HT1080 (cell line): ENCODE measurements around the gene CWC27. TPM values are rescaled to one million over a fixed set of nuclear protein-coding genes. Genes with fewer than 3 reads are reported as not detected.
"Not testable (repeated sequence)": the region's sequence is repeated elsewhere in the genome, so short reads cannot be mapped to it uniquely, and the experiment has no call there.

Experiments used
- DNase-seq: peaks from one replicate; pipeline ENCODE4 v3.0.0-alpha.2; 2015; ENCODE audit warnings: low read depth
- total RNA-seq: library from RNA; depleted of rRNA; stranded (reverse); fragments of >200 nt; shearing (Covaris generic); gene quantifications from 2 replicates; pipeline ENCODE4 v1.2.3, GENCODE V29; 2014

Gene CWC27
- total RNA-seq, 1 experiment from 2014 or later, result 13.6 TPM

GRCh38 chr5:64921386-64921785 lies 152.7 kb downstream of the CWC27 start:
- DNase-seq, result no peak

GRCh38 chr5:64923151-64923685 lies 154.5 kb downstream of the CWC27 start:
- peak; percentile 71 for DNase-seq

GRCh38 chr5:64925123-64925522 lies 156.4 kb downstream of the CWC27 start:
- DNase-seq, result no peak

GRCh38 chr5:64929833-64930232 lies 161.1 kb downstream of the CWC27 start:
- no peak for DNase-seq

GRCh38 chr5:64930672-64931318 lies 162.1 kb downstream of the CWC27 start:
- no peak for DNase-seq

- not testable (repeated sequence) for DNase-seq
Observed at GRCh38 chr5:64939422-64939771, 170.7 kb downstream of the CWC27 start.

- no peak for DNase-seq
Observed at GRCh38 chr5:64939772-64940510, 171.2 kb downstream of the CWC27 start.

- DNase-seq, result no peak
Observed at GRCh38 chr5:64942460-64942859, 173.7 kb downstream of the CWC27 start.

GRCh38 chr5:64944868-64945267 lies 176.1 kb downstream of the CWC27 start:
- no peak for DNase-seq

GRCh38 chr5:64947031-64947430 lies 178.3 kb downstream of the CWC27 start:
- no peak for DNase-seq

- DNase-seq, result no peak
Observed at GRCh38 chr5:64947801-64948200, 179.1 kb downstream of the CWC27 start.

- DNase-seq, result no peak
Observed at GRCh38 chr5:64949331-64949730, 180.6 kb downstream of the CWC27 start.

- DNase-seq, result no peak
Observed at GRCh38 chr5:64952951-64953673, 184.4 kb downstream of the CWC27 start.

- no peak for DNase-seq
Observed at GRCh38 chr5:64954518-64954917, 185.8 kb downstream of the CWC27 start.

- peak; percentile 23 for DNase-seq
Observed at GRCh38 chr5:64958757-64959391, 190.1 kb downstream of the CWC27 start.

- DNase-seq, result no peak
Observed at GRCh38 chr5:64963278-64963677, 194.5 kb downstream of the CWC27 start.

- no peak for DNase-seq
Observed at GRCh38 chr5:64968591-64969110, 199.9 kb downstream of the CWC27 start.

GRCh38 chr5:64969578-64969977 lies 200.8 kb downstream of the CWC27 start:
- no peak for DNase-seq

- DNase-seq, result peak; percentile 5
Observed at GRCh38 chr5:64971513-64971912, 202.8 kb downstream of the CWC27 start.

- no peak for DNase-seq
Observed at GRCh38 chr5:64971990-64972389, 203.3 kb downstream of the CWC27 start.

- peak; percentile 20 for DNase-seq
Observed at GRCh38 chr5:64972591-64972990, 203.9 kb downstream of the CWC27 start.
